ENCODE measurements around the gene STUM.
"Not testable (repeated sequence)": the region's sequence is repeated elsewhere in the genome, so short reads cannot be mapped to it uniquely, and the experiment has no call there.

The STUM gene

GRCh38 chr1:226586650-226587422 lies 38.3 kb downstream of the STUM start:
- no peak for DNase-seq

DNA sequence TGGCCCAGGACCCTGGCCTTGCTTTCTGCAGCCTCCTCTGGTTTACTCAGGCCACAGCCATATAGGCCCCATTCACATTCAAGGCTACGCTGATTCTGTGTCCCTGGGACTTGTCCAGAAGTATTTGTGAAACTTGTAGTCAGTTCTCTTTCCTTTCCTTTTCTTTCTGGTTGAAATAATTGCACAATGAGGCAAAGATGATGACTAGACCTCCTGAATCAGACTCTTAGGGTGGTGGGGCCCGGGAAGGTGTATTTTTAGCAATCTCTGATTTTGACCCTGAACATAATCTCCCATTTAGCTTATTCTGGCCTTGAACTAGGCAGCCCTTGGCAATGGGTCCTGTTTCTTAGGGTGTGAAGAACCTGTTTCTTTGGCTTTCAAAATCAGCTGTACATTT lies 39.9 kb downstream of the STUM start:
- no peak for DNase-seq

DNA sequence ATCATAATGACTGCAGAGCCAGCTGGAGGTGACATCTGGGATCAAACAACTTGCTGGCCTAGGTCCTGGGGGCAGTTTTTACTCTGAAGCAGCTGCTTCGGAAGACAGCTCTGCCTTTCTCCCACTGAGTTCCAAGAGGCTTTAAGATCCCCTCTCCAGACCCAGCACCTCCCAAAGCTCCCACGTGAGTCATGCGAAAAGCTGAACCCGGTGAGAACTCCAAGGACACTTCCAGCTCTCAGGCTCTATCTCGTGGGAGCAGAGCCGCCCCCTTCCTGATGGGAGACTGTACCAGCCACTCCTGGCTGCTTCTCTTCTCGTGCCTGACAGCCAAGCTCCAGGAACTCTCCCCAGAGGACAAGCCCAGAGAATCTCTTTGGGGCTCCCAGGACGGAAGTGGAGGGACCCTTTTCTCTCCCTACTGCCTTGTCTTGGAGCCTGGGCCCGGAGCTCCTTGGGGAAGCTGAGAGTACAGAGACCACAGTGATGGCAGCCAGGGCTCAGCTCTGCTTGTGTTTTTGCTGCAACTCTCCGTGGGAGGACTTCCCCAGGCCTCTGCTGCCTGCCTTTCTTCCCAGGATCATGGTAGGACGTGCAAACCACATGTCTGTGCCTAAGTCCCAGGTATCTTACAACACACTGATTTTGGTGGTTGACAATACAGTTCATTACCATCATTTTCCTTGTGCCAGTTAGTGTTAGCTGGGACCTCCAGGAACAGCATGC lies 40.6 kb downstream of the STUM start:
- no peak for DNase-seq

DNA sequence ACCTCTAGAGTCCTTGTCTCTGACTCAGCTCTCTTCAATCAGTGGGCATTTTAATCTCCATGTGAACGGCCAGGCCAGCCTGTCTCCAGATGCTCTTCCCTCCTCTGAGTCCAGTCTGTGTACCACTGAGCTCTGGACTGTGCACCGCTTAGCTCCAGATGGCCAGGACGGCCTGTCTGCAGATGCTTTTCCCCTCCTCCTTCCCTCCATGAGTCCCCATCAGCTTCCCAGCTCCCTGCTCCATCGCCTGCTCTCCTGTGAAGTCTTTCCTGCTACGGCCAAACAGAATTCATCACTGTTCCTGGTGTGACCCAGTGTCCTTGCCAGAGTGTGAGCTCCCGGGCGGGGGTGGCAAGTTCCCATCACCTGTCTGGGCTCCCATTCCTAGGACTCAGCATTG lies 42.0 kb downstream of the STUM start:
- no peak for DNase-seq

- no peak for DNase-seq
Measured at GRCh38 chr1:226593541-226593940, 45.0 kb downstream of the STUM start.

- DNase-seq: no peak
Measured at GRCh38 chr1:226596531-226597165, 48.1 kb downstream of the STUM start.

- no peak for DNase-seq
Measured at GRCh38 chr1:226597616-226598454, 49.3 kb downstream of the STUM start.

- no peak for DNase-seq
Measured at GRCh38 chr1:226598455-226598849, 49.9 kb downstream of the STUM start.

GRCh38 chr1:226598955-226599354 lies 50.4 kb downstream of the STUM start:
- DNase-seq: not testable (repeated sequence)

DNA sequence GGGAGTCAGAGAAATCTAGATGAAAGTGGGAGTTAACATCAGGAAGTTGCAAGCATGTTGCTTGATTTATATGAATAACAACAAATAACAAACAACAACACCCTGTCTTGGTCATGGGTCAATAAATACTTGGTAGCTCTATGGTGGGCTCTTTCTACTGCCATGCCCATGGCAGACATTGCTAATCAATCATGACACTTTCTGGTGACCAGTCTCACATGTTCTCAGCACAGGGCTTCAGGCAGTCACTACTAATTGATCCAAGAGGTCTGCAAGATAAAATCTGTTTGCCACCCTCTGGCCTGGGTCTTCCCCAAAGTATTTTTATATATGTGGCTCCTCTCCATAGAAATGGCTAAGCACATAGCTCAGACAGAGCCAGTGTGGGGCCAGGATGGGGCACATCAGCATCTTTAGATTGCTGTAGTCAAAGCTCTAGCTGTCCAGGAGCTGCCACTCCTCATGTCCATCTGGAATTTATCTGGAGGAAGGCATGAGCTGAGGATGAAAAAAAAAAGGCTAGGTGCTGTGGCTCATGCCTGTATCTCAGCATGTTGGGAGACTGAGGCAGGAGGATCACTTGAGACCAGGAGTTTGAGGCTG lies 51.2 kb downstream of the STUM start:
- DNase-seq: no peak

- DNase-seq: no peak
Measured at GRCh38 chr1:226600254-226600653, 51.7 kb downstream of the STUM start.

- no peak for DNase-seq
Measured at GRCh38 chr1:226601456-226601855, 52.9 kb downstream of the STUM start.

DNA sequence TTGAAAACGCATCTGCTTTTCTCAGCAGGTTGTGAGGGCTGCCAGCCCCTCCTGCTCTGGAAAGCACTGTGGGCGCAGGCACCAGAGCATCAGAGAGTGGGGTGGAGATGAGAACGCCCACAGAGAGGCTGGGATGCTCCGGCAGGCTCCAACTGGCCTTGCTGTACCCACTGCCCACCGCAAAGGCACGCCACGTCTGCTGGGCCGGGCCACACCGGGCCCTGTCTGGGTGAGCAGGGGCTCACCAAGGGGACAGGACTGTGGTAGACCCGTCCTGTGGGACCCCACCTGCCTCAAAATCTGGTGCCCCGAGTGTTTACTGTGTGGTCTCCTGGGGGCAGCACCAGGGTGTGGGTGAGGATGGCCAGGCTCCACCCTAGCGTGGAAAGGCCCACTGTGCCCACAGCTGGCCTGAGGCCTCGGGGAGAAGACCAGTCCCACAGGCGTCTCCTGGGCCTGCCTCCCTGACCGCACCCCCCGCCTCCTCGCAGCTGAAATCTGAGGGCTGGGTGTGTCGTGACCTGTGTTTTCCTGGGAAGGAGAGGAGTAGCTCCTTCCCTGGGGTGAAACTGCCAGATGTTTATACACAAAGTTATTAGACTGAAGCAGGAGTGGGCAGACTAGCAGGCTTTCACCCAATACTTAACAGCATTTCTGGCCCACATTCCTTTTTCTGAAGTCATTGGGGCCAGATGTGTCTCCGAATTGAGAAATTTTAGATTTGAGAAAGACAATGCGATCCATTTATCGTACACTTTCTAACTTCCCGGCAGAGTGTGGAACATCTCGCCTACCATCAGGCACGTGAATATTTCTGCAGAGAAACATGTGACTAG lies 53.8 kb downstream of the STUM start:
- no peak for DNase-seq

DNA sequence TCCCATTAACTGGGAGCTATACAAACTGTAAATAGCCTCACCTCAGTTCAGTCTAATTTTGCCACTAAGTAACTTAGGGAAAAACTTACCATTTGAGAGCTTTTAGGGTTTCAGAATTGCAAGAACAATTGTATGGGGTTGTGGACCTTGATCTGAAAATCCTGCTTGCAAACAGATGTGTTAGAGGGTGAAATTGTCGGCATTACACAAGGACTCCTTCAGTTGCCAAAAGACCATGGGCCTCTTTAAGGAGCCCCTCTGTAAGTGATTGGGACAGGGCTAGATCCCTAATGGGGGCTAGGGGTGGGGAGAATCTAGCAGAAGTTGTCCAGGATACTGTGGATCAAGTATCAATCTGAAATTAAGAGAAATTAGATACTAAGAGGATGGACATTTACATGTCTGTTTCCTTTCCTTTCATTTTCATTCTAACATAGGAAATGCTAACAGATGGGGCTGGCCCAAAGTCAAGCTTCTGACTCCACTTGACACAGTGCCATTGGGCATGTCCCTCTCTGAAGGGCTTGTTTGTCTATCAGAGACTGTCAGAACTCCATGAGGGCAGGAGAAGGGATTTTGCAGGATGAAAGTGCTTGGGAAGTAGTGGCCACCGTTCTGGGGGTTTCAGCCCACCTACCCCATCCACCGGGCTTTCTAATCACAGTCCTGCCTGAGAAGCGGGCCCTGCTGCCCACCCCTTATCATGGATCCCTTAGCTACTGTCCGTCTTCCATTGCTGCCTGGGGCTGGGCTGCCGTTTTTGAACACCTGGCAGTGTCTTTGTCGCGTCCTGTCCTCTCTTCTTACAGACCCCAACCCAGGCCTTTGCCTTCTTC lies 54.7 kb downstream of the STUM start:
- no peak for DNase-seq

GRCh38 chr1:226603858-226604559 lies 55.4 kb downstream of the STUM start:
- DNase-seq: no peak

- DNase-seq: no peak
Measured at GRCh38 chr1:226604560-226605317, 56.2 kb downstream of the STUM start.

- no peak for DNase-seq
Measured at GRCh38 chr1:226605318-226605950, 56.9 kb downstream of the STUM start.

Measured in bone marrow (tissue), 2 donors.